GM19438 (cell line): ENCODE measurements around the gene LYG1.
"Not testable (repeated sequence)": the region's sequence is repeated elsewhere in the genome, so short reads cannot be mapped to it uniquely, and the experiment has no call there.

ENCODE experiments used
- ATAC-seq: cut with Tn5 transposase; IDR thresholded peaks from one replicate; pipeline ENCODE4 v1.9.1; 2021; ENCODE audit warnings: low read depth; ENCODE audit not compliant: unreplicated experiment

Gene LYG1

DNA sequence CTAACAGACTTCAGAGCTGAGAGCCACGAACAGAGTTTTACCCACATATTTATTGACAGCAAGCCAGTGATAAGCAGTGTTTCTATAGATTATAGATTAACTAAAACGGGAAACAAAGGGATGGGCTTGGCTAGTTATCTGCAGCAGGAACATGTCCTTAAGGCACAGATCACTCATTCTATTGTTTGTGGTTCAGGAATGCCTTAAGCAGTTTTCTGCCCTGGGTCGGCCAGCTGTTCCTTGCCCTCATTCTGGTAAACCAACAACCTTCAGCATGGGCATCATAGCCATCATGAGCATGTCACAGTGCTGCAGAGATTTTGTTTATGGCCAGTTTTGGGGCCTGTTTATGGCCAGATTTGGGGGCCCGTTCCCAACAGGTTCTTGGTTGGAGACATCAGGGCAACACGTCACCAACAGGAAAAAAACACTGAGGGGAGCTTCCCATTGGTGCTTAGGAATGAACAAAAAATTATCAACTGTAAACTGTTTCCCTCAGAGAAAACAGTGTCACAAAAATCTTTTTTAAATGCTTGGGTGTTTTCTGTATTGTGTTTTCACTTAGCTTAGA lies 22.7 kb downstream of the LYG1 start:
- ATAC-seq, result not testable (repeated sequence)

DNA sequence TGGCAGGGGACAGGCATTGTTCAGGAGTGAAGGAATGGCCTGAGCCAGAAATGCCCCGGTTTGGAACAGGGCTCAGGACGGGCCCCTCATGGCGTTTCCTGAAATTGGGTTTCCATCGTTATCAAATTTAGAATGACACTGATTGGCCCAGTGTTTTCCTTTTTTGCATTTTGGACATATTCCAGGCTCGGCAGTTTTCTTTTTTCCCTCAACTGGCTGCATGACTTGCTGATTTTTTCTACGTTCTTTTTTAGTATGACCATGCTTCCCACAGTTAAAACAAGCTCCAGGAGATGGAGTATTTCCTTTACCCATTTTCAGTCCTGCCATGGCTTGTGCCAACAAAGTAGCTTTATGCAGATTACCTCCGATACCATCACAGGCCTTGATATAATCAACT lies 25.1 kb downstream of the LYG1 start:
- ATAC-seq, result no peak

DNA sequence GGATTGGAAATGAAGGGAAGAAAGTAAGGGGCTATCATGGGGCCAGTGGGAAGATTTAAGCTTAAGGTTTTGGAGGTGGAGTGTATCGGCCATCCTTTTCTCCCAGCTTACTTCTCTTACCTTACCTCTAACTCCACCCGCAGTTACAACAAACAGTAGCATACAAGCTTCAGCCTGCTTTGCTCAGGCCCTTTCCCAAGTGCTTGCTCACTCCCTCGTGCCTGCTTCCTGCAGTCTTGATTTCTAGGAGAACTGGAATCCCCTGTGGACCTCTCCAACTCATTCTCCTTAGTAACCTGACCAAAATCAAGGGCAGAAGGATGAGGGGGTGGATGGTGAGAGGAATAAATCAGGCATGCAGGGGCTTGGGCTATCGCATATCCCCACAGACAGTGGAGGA lies 39.8 kb downstream of the LYG1 start:
- no peak for ATAC-seq

DNA sequence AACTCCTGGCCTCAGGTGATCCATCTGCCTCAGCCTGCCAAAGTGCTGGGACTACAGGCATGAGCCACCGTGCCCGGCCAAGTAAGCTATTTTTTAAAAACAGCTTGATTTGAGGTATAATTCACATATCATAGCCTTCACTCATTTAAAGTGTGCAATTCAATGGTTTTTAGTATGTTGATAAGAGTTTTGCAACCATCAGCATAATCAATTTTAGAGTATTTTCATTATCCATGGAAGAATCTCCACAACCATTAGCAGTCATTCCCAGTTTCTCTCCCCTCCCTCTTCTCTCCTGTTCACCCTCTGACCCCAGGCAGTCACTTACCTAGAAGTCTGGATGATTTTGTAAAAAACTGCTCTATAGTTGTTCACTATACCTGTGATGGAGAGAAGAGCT lies 40.8 kb downstream of the LYG1 start:
- no peak for ATAC-seq

GRCh38 chr2:99259465-99259864 lies 41.5 kb downstream of the LYG1 start:
- no peak for ATAC-seq

DNA sequence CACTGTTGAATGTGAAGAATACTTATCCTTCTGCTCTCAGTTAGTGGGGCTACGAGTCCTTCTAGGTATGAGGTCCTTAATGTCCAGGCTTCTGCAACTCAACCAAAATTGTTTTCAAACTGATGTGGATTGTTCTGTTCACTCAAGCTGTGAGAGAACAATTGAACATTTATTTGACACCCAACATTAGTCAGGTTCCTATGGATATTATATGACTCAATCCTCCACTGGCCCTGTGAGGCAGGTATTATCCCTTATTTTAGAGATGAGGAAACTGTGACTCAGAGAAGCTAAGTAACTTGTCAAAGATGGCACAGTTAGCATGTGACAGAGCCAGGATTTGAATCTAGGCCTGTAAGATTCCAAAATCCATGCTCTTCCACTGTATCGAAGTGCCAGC lies 44.3 kb downstream of the LYG1 start:
- no peak for ATAC-seq

DNA sequence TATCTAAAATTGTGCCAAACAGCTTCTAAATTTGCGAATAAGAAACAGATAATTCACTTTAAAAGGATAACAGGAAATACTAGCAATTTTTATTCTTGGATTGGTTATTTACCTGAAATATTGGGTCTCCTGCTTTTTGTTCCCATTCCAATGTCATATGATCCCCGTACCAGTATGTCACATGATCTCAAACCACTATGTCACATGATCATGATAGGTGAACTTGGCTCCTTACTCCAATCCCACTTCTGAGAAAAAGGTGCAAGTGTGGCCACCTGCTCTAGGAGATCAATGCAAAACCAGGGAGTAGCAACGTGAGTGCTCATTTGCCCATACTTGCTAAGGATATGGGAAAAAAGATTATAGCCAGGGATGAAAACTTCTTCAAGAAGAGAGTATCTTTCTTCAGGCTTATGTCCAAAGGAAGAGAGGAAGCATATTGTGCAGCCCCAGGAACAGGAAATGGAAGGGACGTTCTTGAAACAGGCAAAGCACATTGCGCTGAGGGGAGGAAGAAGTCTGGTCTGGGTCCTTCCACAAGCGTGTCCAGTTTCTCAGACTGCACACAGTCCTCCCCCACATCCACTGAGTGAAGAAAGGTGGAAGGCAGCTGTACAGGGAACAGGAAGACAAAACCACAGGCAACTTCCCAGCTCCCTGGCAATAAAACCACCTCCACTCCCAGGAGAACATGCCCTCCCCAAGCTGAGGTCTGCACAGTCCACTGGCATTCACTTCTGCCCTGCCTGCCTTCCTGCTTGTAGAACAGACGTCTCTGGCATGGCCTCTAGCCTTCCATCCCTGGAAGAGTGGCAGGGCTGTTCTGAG lies 45.3 kb downstream of the LYG1 start, which contains the start of gene LYG2:
Gene LYG2 (minus strand): TSS at position 176 of the 828 bp plus-strand sequence. CDS start 1,406 bp downstream, outside the sequence.
- ATAC-seq, result no peak

GRCh38 chr2:99249951-99250350 lies 51.0 kb downstream of the LYG1 start:
- ATAC-seq, result no peak

DNA sequence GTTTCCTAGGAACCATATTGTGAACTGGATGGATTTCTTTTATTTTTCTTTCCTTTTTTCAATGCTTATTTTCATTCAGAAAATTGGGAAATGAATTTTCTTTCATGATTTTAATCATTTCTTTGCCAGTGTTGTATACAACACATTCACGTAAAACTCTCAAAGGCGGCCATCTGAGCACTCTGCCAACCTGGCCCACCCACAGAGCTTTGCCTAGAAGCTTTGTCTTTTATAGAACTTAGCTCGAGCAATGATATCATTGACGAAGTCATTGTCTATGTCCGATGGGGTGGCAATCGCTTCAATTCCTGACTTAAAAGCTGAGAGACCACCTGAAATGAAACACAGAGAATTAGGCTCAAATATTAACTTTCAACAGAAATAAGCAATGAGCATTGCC lies 58.8 kb downstream of the LYG1 start:
- no peak for ATAC-seq

DNA sequence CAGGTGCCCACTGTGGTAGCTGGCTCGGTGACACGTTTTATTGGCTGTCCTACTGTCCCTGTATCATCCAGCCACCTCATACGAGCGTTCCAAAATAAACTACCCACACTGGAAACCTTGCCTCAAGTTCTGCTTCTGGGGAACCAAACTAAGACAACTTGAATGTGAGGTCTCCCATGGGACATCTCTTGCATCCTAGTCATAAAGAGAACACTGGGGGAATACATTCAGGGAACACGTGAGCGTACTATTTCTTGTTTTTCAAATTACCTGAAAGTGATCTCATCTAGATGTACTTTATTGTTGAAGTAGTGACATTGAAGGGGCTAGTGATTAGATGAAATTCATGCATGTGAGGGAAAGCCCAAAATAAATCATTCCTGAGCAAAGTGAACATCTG lies 60.6 kb downstream of the LYG1 start:
- ATAC-seq, result no peak

DNA sequence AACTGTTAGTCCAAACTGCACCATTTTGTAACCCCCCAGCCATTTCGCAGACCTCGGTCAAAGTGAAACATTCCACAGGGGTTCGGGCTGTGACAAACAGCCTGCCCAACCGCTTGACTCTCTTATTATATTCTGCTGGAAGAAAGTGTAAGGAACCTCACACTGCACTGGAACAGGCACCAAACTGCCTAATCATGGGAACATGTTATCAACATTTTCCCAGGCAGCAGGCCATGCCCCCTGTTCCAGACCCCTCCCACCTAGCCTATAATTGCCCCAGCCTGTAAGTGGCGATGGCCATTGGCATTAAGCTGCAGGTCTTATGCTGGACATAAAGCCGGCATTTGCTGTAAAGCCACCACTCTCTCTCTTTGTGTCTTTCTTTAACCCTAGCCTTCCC lies 62.4 kb downstream of the LYG1 start:
- ATAC-seq, result no peak
